Duodenal mucosa (tissue), 2 donors: Measurements from ENCODE around the gene RASA3.
A peak's percentile ranks its signal among the peaks of the same experiment; 100 is the strongest.
"Not testable (repeated sequence)": the region's sequence is repeated elsewhere in the genome, so short reads cannot be mapped to it uniquely, and the experiment has no call there.

Source experiments
- H3K27ac ChIP-seq: one replicate; pipeline ENCODE4 v1.7.0; 2013; ENCODE audit warnings: low read depth, low read length
- H3K27me3 ChIP-seq, 2 donors: one replicate each; pipeline ENCODE4 v1.7.0; 2013; ENCODE audit warnings: low read length in 2 of 2, control low read depth in 1 of 2; ENCODE audit not compliant: insufficient read depth in 2 of 2, control insufficient read depth in 1 of 2
- H3K36me3 ChIP-seq, 2 donors: one replicate each; pipeline ENCODE4 v1.7.0; 2013; ENCODE audit warnings: low read length in 2 of 2, control low read depth in 1 of 2; ENCODE audit not compliant: insufficient read depth in 2 of 2, control insufficient read depth in 1 of 2
- H3K4me1 ChIP-seq, 2 donors: one replicate each; pipeline ENCODE4 v1.7.0; 2013; ENCODE audit warnings: low read length in 2 of 2, control low read depth in 1 of 2; ENCODE audit not compliant: insufficient read depth in 2 of 2, control insufficient read depth in 1 of 2
- H3K4me3 ChIP-seq, 2 donors: one replicate each; pipeline ENCODE4 v1.7.0; 2013; ENCODE audit warnings: low read length in 2 of 2, low read depth in 1 of 2
- H3K9ac ChIP-seq, 2 donors: one replicate each; pipeline ENCODE4 v1.7.0; 2013; ENCODE audit warnings: low read length in 2 of 2, low read depth in 1 of 2
- H3K9me3 ChIP-seq, 2 donors: one replicate each; pipeline ENCODE4 v1.7.0; 2013; ENCODE audit warnings: low read length in 2 of 2, control low read depth in 1 of 2; ENCODE audit not compliant: control insufficient read depth in 1 of 2

Gene RASA3

GRCh38 chr13:114102131-114102520 lies 30.3 kb downstream of the RASA3 start:
- H3K27ac ChIP-seq, result no peak overlapping the region

GRCh38 chr13:114101358-114102130 lies 30.9 kb downstream of the RASA3 start:
- Histone ChIP-seq H3K36me3 (no peaks in the 10 kb centered on the region), H3K4me1 (no peaks in the 10 kb centered on the region), H3K27me3 (no peaks in the 10 kb centered on the region), H3K4me3 (no peak overlapping the region), H3K9me3 (no peaks in the 10 kb centered on the region), H3K9ac (no peak overlapping the region), H3K27ac (no peak overlapping the region)

More at GRCh38 chr13:114102131-114102520, 30.3 kb downstream of the RASA3 start:
- H3K9ac ChIP-seq, result no peak overlapping the region
- H3K4me3 ChIP-seq, result no peak overlapping the region
- H3K4me1 ChIP-seq, result peaks cover 0 to 3% of the 10 kb centered on the region in 2 donors
- H3K9me3 ChIP-seq, result no peaks in the 10 kb centered on the region
- H3K27me3 ChIP-seq, result no peaks in the 10 kb centered on the region
- H3K36me3 ChIP-seq, result peaks cover 0 to 3% of the 10 kb centered on the region in 2 donors

GRCh38 chr13:114100446-114101357 lies 31.7 kb downstream of the RASA3 start:
- no peaks in the 10 kb centered on the region for H3K4me1 ChIP-seq
- no peak overlapping the region for H3K9ac ChIP-seq
- no peak overlapping the region for H3K4me3 ChIP-seq

GRCh38 chr13:114099918-114100445 lies 32.4 kb downstream of the RASA3 start:
- Histone ChIP-seq H3K9ac (no peak overlapping the region), H3K27me3 (no peaks in the 10 kb centered on the region), H3K4me1 (no peaks in the 10 kb centered on the region), H3K36me3 (no peaks in the 10 kb centered on the region), H3K4me3 (no peak overlapping the region), H3K27ac (no peak overlapping the region), H3K9me3 (no peaks in the 10 kb centered on the region)

More at GRCh38 chr13:114100446-114101357, 31.7 kb downstream of the RASA3 start:
- Histone ChIP-seq H3K36me3 (no peaks in the 10 kb centered on the region), H3K9me3 (no peaks in the 10 kb centered on the region), H3K27ac (no peak overlapping the region), H3K27me3 (no peaks in the 10 kb centered on the region)

- Histone ChIP-seq H3K4me1 (no peaks in the 10 kb centered on the region), H3K9ac (no peak overlapping the region), H3K4me3 (no peak overlapping the region), H3K36me3 (no peaks in the 10 kb centered on the region), H3K9me3 (no peaks in the 10 kb centered on the region), H3K27ac (peak overlapping the region; percentile 10), H3K27me3 (no peaks in the 10 kb centered on the region)
Observed at GRCh38 chr13:114099191-114099590, 33.2 kb downstream of the RASA3 start.

- not testable (repeated sequence) for H3K36me3 ChIP-seq, H3K27me3 ChIP-seq, H3K4me1 ChIP-seq, H3K9me3 ChIP-seq, H3K4me3 ChIP-seq, H3K9ac ChIP-seq
- H3K27ac ChIP-seq, result peak overlapping the region; percentile 10
Observed at GRCh38 chr13:114098689-114099056, 33.8 kb downstream of the RASA3 start.

- H3K9ac ChIP-seq, result no peak overlapping the region
- H3K27ac ChIP-seq, result peak overlapping the region; percentile 10
- H3K27me3 ChIP-seq, result no peaks in the 10 kb centered on the region
- no peaks in the 10 kb centered on the region for H3K36me3 ChIP-seq
- H3K4me1 ChIP-seq, result no peaks in the 10 kb centered on the region
- no peak overlapping the region for H3K4me3 ChIP-seq
- H3K9me3 ChIP-seq, result no peaks in the 10 kb centered on the region
Observed at GRCh38 chr13:114097893-114098688, 34.3 kb downstream of the RASA3 start.

- Histone ChIP-seq H3K9me3 (no peaks in the 10 kb centered on the region), H3K27me3 (no peaks in the 10 kb centered on the region), H3K9ac (no peak overlapping the region), H3K4me1 (no peaks in the 10 kb centered on the region), H3K27ac (no peak overlapping the region), H3K4me3 (no peak overlapping the region), H3K36me3 (no peaks in the 10 kb centered on the region)
Observed at GRCh38 chr13:114097212-114097892, 35.1 kb downstream of the RASA3 start.

- H3K36me3 ChIP-seq, result no peaks in the 10 kb centered on the region
- H3K9me3 ChIP-seq, result no peaks in the 10 kb centered on the region
- no peak overlapping the region for H3K9ac ChIP-seq
- no peak overlapping the region for H3K4me3 ChIP-seq
- no peak overlapping the region for H3K27ac ChIP-seq
- no peaks in the 10 kb centered on the region for H3K27me3 ChIP-seq
- no peaks in the 10 kb centered on the region for H3K4me1 ChIP-seq
Observed at GRCh38 chr13:114096811-114097211, 35.6 kb downstream of the RASA3 start.
